Measurements from ENCODE around the gene GRIP2. TPM values are rescaled to one million over a fixed set of nuclear protein-coding genes. Genes with fewer than 3 reads are reported as not detected.

GRIP2 gene
- total and polyA plus RNA-seq, 9 of the 15 experiments (the other 6 are each of a cell fraction or from before 2014, with no cell fraction given) = 0.01 TPM; not detected in 7

GRCh38 chr3:14586611-14587010 lies 46.5 kb upstream of the GRIP2 start:
- DNase-seq (ENCODE audit: extremely low read depth in 1 of 4, low spot score in 3 of 4) (no peak), FAIRE-seq (no peak), ATAC-seq (no peak)
- H3K4me3 ChIP-seq = no peak overlapping the region
- H2AFZ ChIP-seq (ENCODE audit: low read depth, low read length) = no peak overlapping the region
- no peaks in the 10 kb centered on the region for H3K36me3 ChIP-seq (ENCODE audit: control insufficient read depth, insufficient read depth, low read length)
- TF ChIP-seq EZH2 (IDR thresholded peaks at IDR 0.05; ENCODE audit: borderline replicate concordance, low read depth, low read length) = no peak
- TF ChIP-seq ILK (tag; IDR thresholded peaks at IDR 0.05; ENCODE audit: borderline replicate concordance, low read depth) = no peak
- TF ChIP-seq LEF1 (IDR thresholded peaks at IDR 0.05) = no peak
- TF ChIP-seq ZEB2 (IDR thresholded peaks at IDR 0.05) = no peak
- no peak for TF ChIP-seq ZNF584 (CRISPR knock-in tag; IDR thresholded peaks at IDR 0.05; ENCODE audit: low read depth)
- TF ChIP-seq, protein P1, sequence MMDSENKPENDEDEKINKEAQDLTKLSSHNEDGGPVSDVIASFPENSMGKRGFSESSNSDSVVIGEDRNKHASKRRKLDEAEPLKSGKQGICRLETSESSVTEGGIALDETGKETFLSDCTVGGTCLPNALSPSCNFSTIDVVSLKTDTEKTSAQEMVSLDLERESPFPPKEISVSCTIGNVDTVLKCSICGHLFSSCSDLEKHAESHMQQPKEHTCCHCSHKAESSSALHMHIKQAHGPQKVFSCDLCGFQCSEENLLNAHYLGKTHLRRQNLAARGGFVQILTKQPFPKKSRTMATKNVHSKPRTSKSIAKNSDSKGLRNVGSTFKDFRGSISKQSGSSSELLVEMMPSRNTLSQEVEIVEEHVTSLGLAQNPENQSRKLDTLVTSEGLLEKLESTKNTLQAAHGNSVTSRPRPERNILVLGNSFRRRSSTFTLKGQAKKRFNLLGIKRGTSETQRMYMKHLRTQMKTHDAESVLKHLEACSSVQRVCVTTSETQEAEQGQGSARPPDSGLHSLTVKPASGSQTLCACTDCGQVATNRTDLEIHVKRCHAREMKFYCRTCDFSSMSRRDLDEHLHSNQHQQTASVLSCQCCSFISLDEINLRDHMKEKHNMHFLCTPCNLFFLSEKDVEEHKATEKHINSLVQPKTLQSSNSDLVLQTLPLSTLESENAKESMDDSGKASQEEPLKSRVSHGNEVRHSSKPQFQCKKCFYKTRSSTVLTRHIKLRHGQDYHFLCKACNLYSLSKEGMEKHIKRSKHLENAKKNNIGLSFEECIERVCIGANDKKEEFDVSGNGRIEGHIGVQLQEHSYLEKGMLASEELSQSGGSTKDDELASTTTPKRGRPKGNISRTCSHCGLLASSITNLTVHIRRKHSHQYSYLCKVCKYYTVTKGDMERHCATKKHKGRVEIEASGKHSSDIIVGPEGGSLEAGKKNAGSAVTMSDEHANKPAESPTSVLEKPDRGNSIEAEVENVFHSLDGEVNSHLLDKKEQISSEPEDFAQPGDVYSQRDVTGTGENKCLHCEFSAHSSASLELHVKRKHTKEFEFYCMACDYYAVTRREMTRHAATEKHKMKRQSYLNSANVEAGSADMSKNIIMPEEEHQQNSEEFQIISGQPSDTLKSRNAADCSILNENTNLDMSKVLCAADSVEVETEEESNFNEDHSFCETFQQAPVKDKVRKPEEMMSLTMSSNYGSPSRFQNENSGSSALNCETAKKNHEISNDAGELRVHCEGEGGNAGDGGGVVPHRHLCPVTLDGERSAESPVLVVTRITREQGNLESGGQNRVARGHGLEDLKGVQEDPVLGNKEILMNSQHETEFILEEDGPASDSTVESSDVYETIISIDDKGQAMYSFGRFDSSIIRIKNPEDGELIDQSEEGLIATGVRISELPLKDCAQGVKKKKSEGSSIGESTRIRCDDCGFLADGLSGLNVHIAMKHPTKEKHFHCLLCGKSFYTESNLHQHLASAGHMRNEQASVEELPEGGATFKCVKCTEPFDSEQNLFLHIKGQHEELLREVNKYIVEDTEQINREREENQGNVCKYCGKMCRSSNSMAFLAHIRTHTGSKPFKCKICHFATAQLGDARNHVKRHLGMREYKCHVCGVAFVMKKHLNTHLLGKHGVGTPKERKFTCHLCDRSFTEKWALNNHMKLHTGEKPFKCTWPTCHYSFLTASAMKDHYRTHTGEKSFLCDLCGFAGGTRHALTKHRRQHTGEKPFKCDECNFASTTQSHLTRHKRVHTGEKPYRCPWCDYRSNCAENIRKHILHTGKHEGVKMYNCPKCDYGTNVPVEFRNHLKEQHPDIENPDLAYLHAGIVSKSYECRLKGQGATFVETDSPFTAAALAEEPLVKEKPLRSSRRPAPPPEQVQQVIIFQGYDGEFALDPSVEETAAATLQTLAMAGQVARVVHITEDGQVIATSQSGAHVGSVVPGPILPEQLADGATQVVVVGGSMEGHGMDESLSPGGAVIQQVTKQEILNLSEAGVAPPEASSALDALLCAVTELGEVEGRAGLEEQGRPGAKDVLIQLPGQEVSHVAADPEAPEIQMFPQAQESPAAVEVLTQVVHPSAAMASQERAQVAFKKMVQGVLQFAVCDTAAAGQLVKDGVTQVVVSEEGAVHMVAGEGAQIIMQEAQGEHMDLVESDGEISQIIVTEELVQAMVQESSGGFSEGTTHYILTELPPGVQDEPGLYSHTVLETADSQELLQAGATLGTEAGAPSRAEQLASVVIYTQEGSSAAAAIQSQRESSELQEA (IDR thresholded peaks at IDR 0.05; ENCODE audit: low read depth) = no peak
- TF ChIP-seq, protein P2, sequence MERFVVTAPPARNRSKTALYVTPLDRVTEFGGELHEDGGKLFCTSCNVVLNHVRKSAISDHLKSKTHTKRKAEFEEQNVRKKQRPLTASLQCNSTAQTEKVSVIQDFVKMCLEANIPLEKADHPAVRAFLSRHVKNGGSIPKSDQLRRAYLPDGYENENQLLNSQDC (CRISPR knock-in tag; IDR thresholded peaks at IDR 0.05) = no peak
- TF ChIP-seq, protein P3, sequence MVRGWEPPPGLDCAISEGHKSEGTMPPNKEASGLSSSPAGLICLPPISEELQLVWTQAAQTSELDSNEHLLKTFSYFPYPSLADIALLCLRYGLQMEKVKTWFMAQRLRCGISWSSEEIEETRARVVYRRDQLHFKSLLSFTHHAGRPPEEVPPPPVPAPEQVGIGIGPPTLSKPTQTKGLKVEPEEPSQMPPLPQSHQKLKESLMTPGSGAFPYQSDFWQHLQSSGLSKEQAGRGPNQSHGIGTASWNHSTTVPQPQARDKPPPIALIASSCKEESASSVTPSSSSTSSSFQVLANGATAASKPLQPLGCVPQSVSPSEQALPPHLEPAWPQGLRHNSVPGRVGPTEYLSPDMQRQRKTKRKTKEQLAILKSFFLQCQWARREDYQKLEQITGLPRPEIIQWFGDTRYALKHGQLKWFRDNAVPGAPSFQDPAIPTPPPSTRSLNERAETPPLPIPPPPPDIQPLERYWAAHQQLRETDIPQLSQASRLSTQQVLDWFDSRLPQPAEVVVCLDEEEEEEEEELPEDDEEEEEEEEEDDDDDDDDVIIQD (CRISPR knock-in tag; IDR thresholded peaks at IDR 0.05) = no peak
- TF ChIP-seq C11orf30 (IDR thresholded peaks at IDR 0.05; ENCODE audit: low read depth) = no peak
- in situ Hi-C loops (cut with MboI) = no loop called here
- ChIA-PET CTCF (ENCODE audit: low intra/inter-chr PET ratio) (no interaction called here), POLR2A (no interaction called here)
- H3K27ac ChIP-seq (ENCODE audit: extremely low read depth, low read depth, low read length) = no peak overlapping the region
- H3K9ac ChIP-seq (ENCODE audit: insufficient read depth in 1 of 2, low read depth in 2 of 2, low read length in 2 of 2) = no peak overlapping the region
- no TSS peak for BruUV-seq (replicated peaks)
- no peaks in the 10 kb centered on the region for H3K9me1 ChIP-seq (ENCODE audit: control insufficient read depth, insufficient read depth, low read length)
- H3K4me1 ChIP-seq (replicated peaks in 1 of 2; ENCODE audit: control insufficient read depth in 2 of 2, insufficient read depth in 2 of 2, low read length in 2 of 2) = no peaks in the 10 kb centered on the region
- H3K9me3 ChIP-seq (replicated peaks; ENCODE audit: control insufficient read depth, insufficient read depth, low read depth, low read length) = no peaks in the 10 kb centered on the region
- peaks cover 12 to 69% of the 10 kb centered on the region in 2 experiments; a peak in 4 of 5 replicates for H3K27me3 ChIP-seq (ENCODE audit: control insufficient read depth in 2 of 2, insufficient read depth in 2 of 2, low read length in 2 of 2)
- no peak overlapping the region for H3K4me2 ChIP-seq (ENCODE audit: insufficient read depth, low read length)
- intact Hi-C loops (cut with micrococcal nuclease) = no loop called here
- 0% methylated on average over 2 of the region's 2 CpGs for WGBS (ENCODE audit: insufficient coverage, low coverage, missing lambda C conversion rate)
- H4K20me1 ChIP-seq (replicated peaks; ENCODE audit: control insufficient read depth, insufficient read depth, low read length) = no peaks in the 10 kb centered on the region
- no peaks in the 10 kb centered on the region for H3K79me2 ChIP-seq (ENCODE audit: control insufficient read depth, insufficient read depth, low read length)

All from K562 (cell line).